Heart left ventricle (tissue), 16 donors: ENCODE measurements around the gene MYO5B. TPM values are rescaled to one million over a fixed set of nuclear protein-coding genes. Genes with fewer than 3 reads are reported as not detected.

Experiments
- ATAC-seq, 4 donors: fragments of 200-7000 bp; cut with Tn5 transposase; one replicate each; pipeline ENCODE4 v1.9.1; 2020 to 2022; ENCODE audit warnings: moderate library complexity in 4 of 4, mild to moderate bottlenecking in 3 of 4, moderate number of reproducible peaks in 1 of 4
- DNase-seq, 5 donors: peaks; one replicate each; pipeline ENCODE4 v3.0.0-alpha.2; 2020
- H3K27ac ChIP-seq, 12 donors: fragments of 200-600 bp; sonication (generic) in 4 of 12; one replicate each; pipeline versions ENCODE4 v1.5.0 to v1.8.0; 2016 to 2022; ENCODE audit warnings: mild to moderate bottlenecking in 2 of 12
- H3K27me3 ChIP-seq, 9 donors: fragments of 200-600 bp; sonication (generic) in 2 of 9; one replicate each; pipeline versions ENCODE4 v1.5.1 to v1.8.0; 2016 to 2022; ENCODE audit warnings: mild to moderate bottlenecking in 3 of 9
- H3K36me3 ChIP-seq, 9 donors: fragments of 200-600 bp; sonication (generic) in 2 of 9; one replicate each; pipeline versions ENCODE4 v1.5.0 to v1.8.0; 2018 to 2022; ENCODE audit warnings: mild to moderate bottlenecking in 2 of 9
- H3K4me1 ChIP-seq, 12 donors: fragments of 200-600 bp; sonication (generic) in 4 of 12; one replicate each; pipeline versions ENCODE4 v1.5.0 to v1.8.0; 2016 to 2022; ENCODE audit warnings: mild to moderate bottlenecking in 3 of 12
- H3K4me3 ChIP-seq, 12 donors: fragments of 200-600 bp; sonication (generic) in 4 of 12; one replicate each; pipeline versions ENCODE4 v1.5.0 to v1.8.0; 2017 to 2022; ENCODE audit warnings: mild to moderate bottlenecking in 9 of 12, moderate library complexity in 4 of 12
- H3K9me3 ChIP-seq, 12 donors: fragments of 200-600 bp; sonication (generic) in 4 of 12; one replicate each; pipeline versions ENCODE4 v1.5.0 to v1.8.0; 2016 to 2022; ENCODE audit warnings: mild to moderate bottlenecking in 1 of 12
- POLR2A ChIP-seq, 2 donors: fragments of 450-650 bp; IDR thresholded peaks; one replicate each; pipeline ENCODE4 v1.6.1; 2017; ENCODE audit warnings: antibody characterized with exemption in 2 of 2, mild to moderate bottlenecking in 2 of 2, moderate library complexity in 2 of 2
- WGBS, 4 donors: extraction: QIAGEN DNeasy Blood & Tissue Kit in 2 of 4; methylation state at CpG; one replicate each; pipeline versions ENCODE4 v1.1.5 to v1.1.7; 2013 to 2018; 5-methylcytosine and 5-hydroxymethylcytosine counted together
- intact Hi-C, 10 donors: fragments of 100-400 bp; cut with DNase I; formaldehyde crosslinking; loops; one replicate each; pipeline versions ENCODE4 v1.11.1 to v1.14.2; 2022
- polyA plus RNA-seq, 2 donors: library from polyadenylated mRNA; stranded (reverse); fragments of 200-250 nt; gene quantifications; one replicate each; pipeline ENCODE4 v1.2.3, GENCODE V29; 2013
- total RNA-seq, 9 donors: library from RNA; depleted of rRNA in 2 of 9; stranded (reverse); fragments of >200 nt in 2 of 9; fragmentation: NEBNext Ultra II Directional in 3 of 9; extraction: Animal tissue kit (Norgen Biotek cat#: 25700) in 3 of 9; gene quantifications; one replicate each; pipeline versions ENCODE4 v1.1.0 to v1.2.4, GENCODE V29; 2016 to 2023
- TF ChIP-seq, protein P1 (sequence below), 12 donors: fragments of 200-600 bp; sonication (generic) in 4 of 12; IDR thresholded peaks; one replicate each; pipeline versions ENCODE4 v1.5.0 to v1.8.0; 2018 to 2022; ENCODE audit warnings: antibody characterized with exemption in 12 of 12, mild to moderate bottlenecking in 5 of 12
- donor health status: ischemic (EF 13 %, LVEDD 7.1; RV severe dilation, severe dysfunction).
- donor health status: healthy with polysubstance abuse.
- donor health status: DM: no; HTN: yes; CAD: no.
- donor health status: DM: no; HTN: no; CAD: no.
- donor health status: ischemic (EF 25% LVEDD 6.9; RV normal size, moderate dysfunction).
- donor health status: ischemic (EF 25% LVEDD 5.7; RV mildly dilated, moderate dysfunction).
- donor health status: healthy.
- donor health status: DM: yes; HTN: yes; CAD: no.
- donor health status: ischemic (EF 35%, LVEDD 5.7; RV mildly dilated, moderate dysfunction).
- donor health status: nonischemic (EF 11% LVEDD 7.7; RV severe dilation, severe dysfunction).
- donor health status: DM: yes; HTN: yes; CAD: no.
- donor health status: PGD.
- donor health status: ischemic (EF 29% LVEDD 5.4; RV normal size, mild dysfunction).
- donor health status: nonischemic (EF 23%, LVEDD 6.1; RV moderate dilation, normal function).

MYO5B gene
- total and polyA plus RNA-seq, 11 donors = 0.51 to 5.9 (median 1.4) TPM

- Histone ChIP-seq H3K4me3 (no peak overlapping the region), H3K36me3 (no peaks in the 10 kb centered on the region), H3K9me3 (no peaks in the 10 kb centered on the region), H3K27me3 (peaks cover 0 to 4% (median 0%) of the 10 kb centered on the region in 9 donors), H3K4me1 (no peaks in the 10 kb centered on the region), H3K27ac (no peak overlapping the region)
- ATAC-seq = no peak
- TF ChIP-seq POLR2A (IDR thresholded peaks at IDR 0.05) = no peak
- TF ChIP-seq, protein P1, sequence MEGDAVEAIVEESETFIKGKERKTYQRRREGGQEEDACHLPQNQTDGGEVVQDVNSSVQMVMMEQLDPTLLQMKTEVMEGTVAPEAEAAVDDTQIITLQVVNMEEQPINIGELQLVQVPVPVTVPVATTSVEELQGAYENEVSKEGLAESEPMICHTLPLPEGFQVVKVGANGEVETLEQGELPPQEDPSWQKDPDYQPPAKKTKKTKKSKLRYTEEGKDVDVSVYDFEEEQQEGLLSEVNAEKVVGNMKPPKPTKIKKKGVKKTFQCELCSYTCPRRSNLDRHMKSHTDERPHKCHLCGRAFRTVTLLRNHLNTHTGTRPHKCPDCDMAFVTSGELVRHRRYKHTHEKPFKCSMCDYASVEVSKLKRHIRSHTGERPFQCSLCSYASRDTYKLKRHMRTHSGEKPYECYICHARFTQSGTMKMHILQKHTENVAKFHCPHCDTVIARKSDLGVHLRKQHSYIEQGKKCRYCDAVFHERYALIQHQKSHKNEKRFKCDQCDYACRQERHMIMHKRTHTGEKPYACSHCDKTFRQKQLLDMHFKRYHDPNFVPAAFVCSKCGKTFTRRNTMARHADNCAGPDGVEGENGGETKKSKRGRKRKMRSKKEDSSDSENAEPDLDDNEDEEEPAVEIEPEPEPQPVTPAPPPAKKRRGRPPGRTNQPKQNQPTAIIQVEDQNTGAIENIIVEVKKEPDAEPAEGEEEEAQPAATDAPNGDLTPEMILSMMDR (IDR thresholded peaks at IDR 0.05) = no peak
- DNase-seq = no peak
- intact Hi-C loops = no loop called here
- 73 to 90% (median 80%) methylated on average over 2 of the region's 2 CpGs for WGBS, 4 donors
These were observed 284.0 kb downstream of the MYO5B start for GRCh38 chr18:49910986-49911385.

DNA sequence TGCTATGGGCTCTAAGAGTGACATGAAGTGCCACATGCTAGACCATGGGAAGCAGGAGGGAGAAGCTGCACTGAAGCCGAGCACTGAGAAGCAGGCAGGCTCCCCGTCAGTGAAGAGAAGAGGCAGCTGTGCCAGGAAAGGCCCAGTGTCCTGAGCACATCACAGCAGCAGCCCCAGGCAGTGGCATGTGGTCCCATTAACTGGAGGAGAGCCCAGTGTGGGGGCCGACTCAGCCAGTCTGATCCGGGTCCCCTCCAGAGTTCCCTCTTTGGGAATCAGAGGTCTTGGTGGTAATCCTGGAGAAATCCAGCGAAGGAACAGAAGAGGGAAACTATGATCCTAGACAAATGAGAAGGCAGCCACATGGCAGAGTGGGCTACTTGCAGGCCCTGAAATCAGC, 284.9 kb downstream of the MYO5B start:
- Histone ChIP-seq H3K36me3 (no peaks in the 10 kb centered on the region), H3K4me1 (no peaks in the 10 kb centered on the region), H3K4me3 (no peak overlapping the region), H3K9me3 (no peaks in the 10 kb centered on the region), H3K27me3 (peaks cover 0 to 3% (median 0%) of the 10 kb centered on the region in 9 donors), H3K27ac (no peak overlapping the region)
- ATAC-seq = no peak
- intact Hi-C loops = no loop called here
- 61 to 77% (median 73%) methylated on average over 5 of the region's 5 CpGs for WGBS, 4 donors
- no peak for DNase-seq
- TF ChIP-seq, protein P1 (IDR thresholded peaks at IDR 0.05) = no peak
- no peak for TF ChIP-seq POLR2A (IDR thresholded peaks at IDR 0.05)

DNA sequence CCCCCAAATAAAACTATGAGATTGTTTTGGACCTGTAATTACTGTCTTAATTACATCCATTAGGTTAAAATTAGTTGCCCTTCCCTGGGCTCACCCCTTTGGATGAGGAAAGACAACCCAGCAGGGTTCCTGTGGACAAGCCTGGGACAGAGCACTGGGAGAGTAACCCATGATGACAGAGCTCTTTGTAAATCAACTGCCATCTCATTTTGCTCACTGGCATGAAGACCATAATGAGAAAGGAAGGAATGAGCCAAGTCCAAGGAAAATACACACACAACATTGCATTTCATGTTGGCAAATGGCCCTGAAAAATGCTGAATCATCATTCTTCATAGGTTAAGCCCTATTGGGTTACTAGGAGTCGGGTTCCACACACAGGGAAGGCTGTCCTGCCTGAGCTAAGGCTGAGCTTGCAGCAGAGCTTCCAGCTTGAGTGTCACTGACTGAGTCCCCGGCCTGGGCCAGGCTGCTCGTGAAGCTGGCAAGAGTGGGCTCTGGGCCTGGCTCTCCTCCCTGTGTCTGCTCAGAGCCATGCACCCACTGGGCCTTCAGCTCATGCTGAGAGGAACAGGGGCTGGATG, 287.5 kb downstream of the MYO5B start:
- intact Hi-C loops = no loop called here
- no peak overlapping the region for H3K27ac ChIP-seq
- no peaks in the 10 kb centered on the region for H3K36me3 ChIP-seq
- WGBS, 4 donors = 54 to 88% (median 61%) methylated on average over 1 to 3 of the region's 3 CpGs
- no peak overlapping the region for H3K4me3 ChIP-seq
- TF ChIP-seq, protein P1 (IDR thresholded peaks at IDR 0.05) = no peak
- no peak for TF ChIP-seq POLR2A (IDR thresholded peaks at IDR 0.05)
- no peaks in the 10 kb centered on the region for H3K27me3 ChIP-seq
- H3K4me1 ChIP-seq = no peaks in the 10 kb centered on the region
- no peak for ATAC-seq
- no peak for DNase-seq
- no peaks in the 10 kb centered on the region for H3K9me3 ChIP-seq

GRCh38 chr18:49905771-49906170, 289.2 kb downstream of the MYO5B start:
- Histone ChIP-seq H3K27ac (no peak overlapping the region), H3K9me3 (no peaks in the 10 kb centered on the region), H3K4me1 (no peaks in the 10 kb centered on the region), H3K4me3 (no peak overlapping the region), H3K27me3 (no peaks in the 10 kb centered on the region), H3K36me3 (no peaks in the 10 kb centered on the region)
- TF ChIP-seq, protein P1 (IDR thresholded peaks at IDR 0.05) = no peak
- TF ChIP-seq POLR2A (IDR thresholded peaks at IDR 0.05) = no peak
- intact Hi-C loops = no loop called here
- DNase-seq (no peak), ATAC-seq (no peak)
- WGBS, 4 donors = 33 to 47% (median 38%) methylated on average over 5 of the region's 5 CpGs
